ENCODE results near the gene MXRA8. TPM values are rescaled to one million over a fixed set of nuclear protein-coding genes. Genes with fewer than 3 reads are reported as not detected.

MXRA8 gene
- total and polyA plus RNA-seq, 9 of the 15 experiments (the other 6 are each of a cell fraction or from before 2014, with no cell fraction given) = 0.66 to 11.3 (median 6.3) TPM

DNA sequence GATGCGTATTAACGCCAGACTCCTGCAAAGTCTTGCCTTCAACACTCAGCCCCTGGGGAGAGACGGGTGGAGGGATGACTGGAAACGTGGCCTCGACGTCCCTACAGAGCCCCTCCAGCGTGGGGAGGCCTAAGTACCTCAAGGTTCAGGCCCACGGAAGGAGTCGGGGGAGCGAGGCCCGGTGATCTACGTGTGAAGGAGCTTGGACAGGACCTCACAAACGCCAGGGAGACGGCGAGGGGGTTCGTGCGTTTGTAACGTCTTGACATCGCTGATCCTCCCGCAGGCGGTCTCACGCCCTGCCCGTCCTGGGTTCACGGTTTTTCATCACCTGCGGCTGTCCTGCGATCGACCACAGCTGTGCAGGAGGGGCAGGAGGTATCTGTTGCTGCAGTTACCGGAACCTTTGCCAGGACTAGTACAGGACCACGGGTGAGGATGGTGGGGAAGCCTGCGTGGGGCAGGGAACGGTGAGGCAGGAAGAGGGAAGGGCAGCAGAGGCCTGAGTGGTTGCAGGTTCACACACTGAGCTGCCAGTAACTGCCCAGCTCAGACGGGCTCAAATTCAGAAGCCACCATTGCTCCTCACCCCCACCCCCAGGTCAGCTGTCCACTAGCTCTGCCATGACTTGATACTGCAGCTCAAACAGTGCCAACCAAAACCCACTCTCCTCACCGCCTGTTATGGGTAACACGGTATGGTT lies 41.7 kb upstream of the MXRA8 start (continued):
- TF ChIP-seq, protein P1, sequence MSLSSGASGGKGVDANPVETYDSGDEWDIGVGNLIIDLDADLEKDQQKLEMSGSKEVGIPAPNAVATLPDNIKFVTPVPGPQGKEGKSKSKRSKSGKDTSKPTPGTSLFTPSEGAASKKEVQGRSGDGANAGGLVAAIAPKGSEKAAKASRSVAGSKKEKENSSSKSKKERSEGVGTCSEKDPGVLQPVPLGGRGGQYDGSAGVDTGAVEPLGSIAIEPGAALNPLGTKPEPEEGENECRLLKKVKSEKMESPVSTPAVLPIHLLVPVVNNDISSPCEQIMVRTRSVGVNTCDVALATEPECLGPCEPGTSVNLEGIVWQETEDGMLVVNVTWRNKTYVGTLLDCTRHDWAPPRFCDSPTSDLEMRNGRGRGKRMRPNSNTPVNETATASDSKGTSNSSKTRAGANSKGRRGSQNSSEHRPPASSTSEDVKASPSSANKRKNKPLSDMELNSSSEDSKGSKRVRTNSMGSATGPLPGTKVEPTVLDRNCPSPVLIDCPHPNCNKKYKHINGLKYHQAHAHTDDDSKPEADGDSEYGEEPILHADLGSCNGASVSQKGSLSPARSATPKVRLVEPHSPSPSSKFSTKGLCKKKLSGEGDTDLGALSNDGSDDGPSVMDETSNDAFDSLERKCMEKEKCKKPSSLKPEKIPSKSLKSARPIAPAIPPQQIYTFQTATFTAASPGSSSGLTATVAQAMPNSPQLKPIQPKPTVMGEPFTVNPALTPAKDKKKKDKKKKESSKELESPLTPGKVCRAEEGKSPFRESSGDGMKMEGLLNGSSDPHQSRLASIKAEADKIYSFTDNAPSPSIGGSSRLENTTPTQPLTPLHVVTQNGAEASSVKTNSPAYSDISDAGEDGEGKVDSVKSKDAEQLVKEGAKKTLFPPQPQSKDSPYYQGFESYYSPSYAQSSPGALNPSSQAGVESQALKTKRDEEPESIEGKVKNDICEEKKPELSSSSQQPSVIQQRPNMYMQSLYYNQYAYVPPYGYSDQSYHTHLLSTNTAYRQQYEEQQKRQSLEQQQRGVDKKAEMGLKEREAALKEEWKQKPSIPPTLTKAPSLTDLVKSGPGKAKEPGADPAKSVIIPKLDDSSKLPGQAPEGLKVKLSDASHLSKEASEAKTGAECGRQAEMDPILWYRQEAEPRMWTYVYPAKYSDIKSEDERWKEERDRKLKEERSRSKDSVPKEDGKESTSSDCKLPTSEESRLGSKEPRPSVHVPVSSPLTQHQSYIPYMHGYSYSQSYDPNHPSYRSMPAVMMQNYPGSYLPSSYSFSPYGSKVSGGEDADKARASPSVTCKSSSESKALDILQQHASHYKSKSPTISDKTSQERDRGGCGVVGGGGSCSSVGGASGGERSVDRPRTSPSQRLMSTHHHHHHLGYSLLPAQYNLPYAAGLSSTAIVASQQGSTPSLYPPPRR (CRISPR knock-in tag; IDR thresholded peaks at IDR 0.05; ENCODE audit: borderline replicate concordance) = no peak
- 0 out of 2 replicates have a peak, but pooled peaks have one; percentile 27 for TF ChIP-seq PTBP1 (IDR thresholded peaks at IDR 0.05; ENCODE audit: low read depth, low read length)
- no peak for TF ChIP-seq JUN (IDR thresholded peaks at IDR 0.05; ENCODE audit: borderline replicate concordance, low read depth, low read length)
- TF ChIP-seq JUN (CRISPR knock-in tag; IDR thresholded peaks at IDR 0.05; ENCODE audit: borderline replicate concordance) = 0 out of 2 replicates have a peak, but pooled peaks have one; percentile 32
- TF ChIP-seq TOE1 (IDR thresholded peaks at IDR 0.05; ENCODE audit: borderline replicate concordance) = 0 out of 2 replicates have a peak, but pooled peaks have one; percentile 48
- no peak for TF ChIP-seq TOE1 (CRISPR knock-in tag; IDR thresholded peaks at IDR 0.05; ENCODE audit: borderline replicate concordance, low read depth)
- TF ChIP-seq MAZ (CRISPR knock-in tag; conservative IDR thresholded peaks at IDR 0.05 in 1 of 2, IDR thresholded peaks at IDR 0.05 in 1 of 2) = no peak
- TF ChIP-seq RBM39 (optimal IDR thresholded peaks at IDR 0.05; ENCODE audit: low read depth, low read length) = peak; percentile 43
- 0 out of 2 replicates have a peak, but pooled peaks have one; percentile 69 for TF ChIP-seq IRF2 (CRISPR knock-in tag; IDR thresholded peaks at IDR 0.05)
- TF ChIP-seq MEF2A (IDR thresholded peaks at IDR 0.05; ENCODE audit: control insufficient read depth, low read depth, low read length) = no peak
- TF ChIP-seq, protein P2, sequence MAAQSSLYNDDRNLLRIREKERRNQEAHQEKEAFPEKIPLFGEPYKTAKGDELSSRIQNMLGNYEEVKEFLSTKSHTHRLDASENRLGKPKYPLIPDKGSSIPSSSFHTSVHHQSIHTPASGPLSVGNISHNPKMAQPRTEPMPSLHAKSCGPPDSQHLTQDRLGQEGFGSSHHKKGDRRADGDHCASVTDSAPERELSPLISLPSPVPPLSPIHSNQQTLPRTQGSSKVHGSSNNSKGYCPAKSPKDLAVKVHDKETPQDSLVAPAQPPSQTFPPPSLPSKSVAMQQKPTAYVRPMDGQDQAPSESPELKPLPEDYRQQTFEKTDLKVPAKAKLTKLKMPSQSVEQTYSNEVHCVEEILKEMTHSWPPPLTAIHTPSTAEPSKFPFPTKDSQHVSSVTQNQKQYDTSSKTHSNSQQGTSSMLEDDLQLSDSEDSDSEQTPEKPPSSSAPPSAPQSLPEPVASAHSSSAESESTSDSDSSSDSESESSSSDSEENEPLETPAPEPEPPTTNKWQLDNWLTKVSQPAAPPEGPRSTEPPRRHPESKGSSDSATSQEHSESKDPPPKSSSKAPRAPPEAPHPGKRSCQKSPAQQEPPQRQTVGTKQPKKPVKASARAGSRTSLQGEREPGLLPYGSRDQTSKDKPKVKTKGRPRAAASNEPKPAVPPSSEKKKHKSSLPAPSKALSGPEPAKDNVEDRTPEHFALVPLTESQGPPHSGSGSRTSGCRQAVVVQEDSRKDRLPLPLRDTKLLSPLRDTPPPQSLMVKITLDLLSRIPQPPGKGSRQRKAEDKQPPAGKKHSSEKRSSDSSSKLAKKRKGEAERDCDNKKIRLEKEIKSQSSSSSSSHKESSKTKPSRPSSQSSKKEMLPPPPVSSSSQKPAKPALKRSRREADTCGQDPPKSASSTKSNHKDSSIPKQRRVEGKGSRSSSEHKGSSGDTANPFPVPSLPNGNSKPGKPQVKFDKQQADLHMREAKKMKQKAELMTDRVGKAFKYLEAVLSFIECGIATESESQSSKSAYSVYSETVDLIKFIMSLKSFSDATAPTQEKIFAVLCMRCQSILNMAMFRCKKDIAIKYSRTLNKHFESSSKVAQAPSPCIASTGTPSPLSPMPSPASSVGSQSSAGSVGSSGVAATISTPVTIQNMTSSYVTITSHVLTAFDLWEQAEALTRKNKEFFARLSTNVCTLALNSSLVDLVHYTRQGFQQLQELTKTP (IDR thresholded peaks at IDR 0.05; ENCODE audit: low read depth in 1 of 2, partially characterized antibody in 2 of 2) = peak in 1 of 2 experiments; percentile 5
- TF ChIP-seq, protein P3, sequence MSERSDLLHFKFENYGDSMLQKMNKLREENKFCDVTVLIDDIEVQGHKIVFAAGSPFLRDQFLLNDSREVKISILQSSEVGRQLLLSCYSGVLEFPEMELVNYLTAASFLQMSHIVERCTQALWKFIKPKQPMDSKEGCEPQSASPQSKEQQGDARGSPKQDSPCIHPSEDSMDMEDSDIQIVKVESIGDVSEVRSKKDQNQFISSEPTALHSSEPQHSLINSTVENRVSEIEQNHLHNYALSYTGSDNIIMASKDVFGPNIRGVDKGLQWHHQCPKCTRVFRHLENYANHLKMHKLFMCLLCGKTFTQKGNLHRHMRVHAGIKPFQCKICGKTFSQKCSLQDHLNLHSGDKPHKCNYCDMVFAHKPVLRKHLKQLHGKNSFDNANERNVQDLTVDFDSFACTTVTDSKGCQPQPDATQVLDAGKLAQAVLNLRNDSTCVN (CRISPR knock-in tag; IDR thresholded peaks at IDR 0.05) = 0 out of 2 replicates have a peak, but pooled peaks have one; percentile 45
- TF ChIP-seq, protein P4, sequence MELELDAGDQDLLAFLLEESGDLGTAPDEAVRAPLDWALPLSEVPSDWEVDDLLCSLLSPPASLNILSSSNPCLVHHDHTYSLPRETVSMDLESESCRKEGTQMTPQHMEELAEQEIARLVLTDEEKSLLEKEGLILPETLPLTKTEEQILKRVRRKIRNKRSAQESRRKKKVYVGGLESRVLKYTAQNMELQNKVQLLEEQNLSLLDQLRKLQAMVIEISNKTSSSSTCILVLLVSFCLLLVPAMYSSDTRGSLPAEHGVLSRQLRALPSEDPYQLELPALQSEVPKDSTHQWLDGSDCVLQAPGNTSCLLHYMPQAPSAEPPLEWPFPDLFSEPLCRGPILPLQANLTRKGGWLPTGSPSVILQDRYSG (tag; conservative IDR thresholded peaks at IDR 0.05; ENCODE audit: low read depth) = 0 out of 2 replicates have a peak, but pooled peaks have one; percentile 32
- TF ChIP-seq MXI1 (IDR thresholded peaks at IDR 0.05; ENCODE audit: low read depth, low read length) = 0 out of 2 replicates have a peak, but pooled peaks have one; percentile 6
- TF ChIP-seq GATAD2A (IDR thresholded peaks at IDR 0.05) = no peak
